WTC11 (cell line): ENCODE measurements around the gene TNRC6C. TPM values are rescaled to one million over a fixed set of nuclear protein-coding genes. Genes with fewer than 3 reads are reported as not detected.

Experiments
- ATAC-seq: fragments of 200-7000 bp; cut with Tn5 transposase; 2 replicates; pipeline ENCODE4 v1.10.0; 2021; ENCODE audit warnings: mild to moderate bottlenecking, moderate library complexity
- CTCF ChIA-PET: fragments of 300-600 bp; sonication (Branson Sonifier 250); formaldehyde crosslinking; loops from one replicate; lab custom pipeline; 2021; ENCODE audit warnings: antibody characterized with exemption; lab: Charles Lee
- POLR2A ChIA-PET: fragments of 350-600 bp; sonication (Branson Sonifier 250); formaldehyde crosslinking; loops from one replicate; lab custom pipeline; 2021; ENCODE audit warnings: antibody characterized with exemption; lab: Charles Lee
- DNase-seq: peaks from one replicate; pipeline ENCODE4 v3.0.0; 2021; ENCODE audit warnings: low spot score
- H3K27ac Mint-ChIP-seq: 2 replicates; pipeline ENCODE4 v1.8.0; 2021; ENCODE audit warnings: mixed read lengths
- H3K27me3 Mint-ChIP-seq: 2 replicates; pipeline ENCODE4 v1.8.0; 2021; ENCODE audit warnings: low read depth, mild to moderate bottlenecking, moderate library complexity, mixed read lengths
- H3K36me3 Mint-ChIP-seq: 2 replicates; pipeline ENCODE4 v1.8.0; 2021; ENCODE audit warnings: mixed read lengths
- H3K4me1 Mint-ChIP-seq: 2 replicates; pipeline ENCODE4 v1.8.0; 2022; ENCODE audit warnings: mixed read lengths
- H3K4me3 Mint-ChIP-seq: 2 replicates; pipeline ENCODE4 v1.8.0; 2021; ENCODE audit warnings: mild to moderate bottlenecking, moderate library complexity, mixed read lengths
- H3K9me3 Mint-ChIP-seq: 2 replicates; pipeline ENCODE4 v1.8.0; 2021; ENCODE audit warnings: mixed read lengths
- ATF2 ChIP-seq: sonication (generic); formaldehyde crosslinking; IDR thresholded peaks from 2 replicates; pipeline ENCODE4 v1.8.1; 2022; ENCODE audit warnings: low read depth, missing genetic modification reagents, borderline replicate concordance
- EMX1 ChIP-seq: fragments of 250-450 bp; sonication (Bioruptor Pico); IDR thresholded peaks from 2 replicates; pipeline ENCODE4 v1.8.0; 2021; ENCODE audit warnings: mild to moderate bottlenecking
- HMGXB4 ChIP-seq: sonication (generic); formaldehyde crosslinking; IDR thresholded peaks from 2 replicates; pipeline ENCODE4 v1.8.1; 2023; ENCODE audit warnings: mild to moderate bottlenecking, moderate library complexity, missing genetic modification reagents
- IRF2 ChIP-seq: sonication (generic); formaldehyde crosslinking; IDR thresholded peaks from 2 replicates; pipeline ENCODE4 v1.8.0; 2022; ENCODE audit warnings: low read depth, missing genetic modification reagents, borderline replicate concordance
- MXD4 ChIP-seq: fragments of 250-450 bp; sonication (Bioruptor Pico); IDR thresholded peaks from 2 replicates; pipeline ENCODE4 v1.8.0; 2021; ENCODE audit warnings: mild to moderate bottlenecking, moderate library complexity, borderline replicate concordance
- NFE2L1 ChIP-seq: sonication (generic); formaldehyde crosslinking; IDR thresholded peaks from 2 replicates; pipeline ENCODE4 v1.8.1; 2023; ENCODE audit warnings: missing genetic modification reagents
- NFYB ChIP-seq: sonication (generic); formaldehyde crosslinking; conservative IDR thresholded peaks from 2 replicates; pipeline ENCODE4 v1.8.0; 2022; ENCODE audit warnings: low read depth, missing genetic modification reagents
- RORB ChIP-seq: fragments of 250-450 bp; sonication (Bioruptor Pico); IDR thresholded peaks from 2 replicates; pipeline ENCODE4 v1.9.0; 2021; ENCODE audit warnings: mild to moderate bottlenecking
- SMAD4 ChIP-seq: sonication (generic); formaldehyde crosslinking; IDR thresholded peaks from 2 replicates; pipeline ENCODE4 v1.8.0; 2022; ENCODE audit warnings: mild to moderate bottlenecking, missing genetic modification reagents
- SOX15 ChIP-seq: fragments of 250-450 bp; sonication (Bioruptor Pico); IDR thresholded peaks from 2 replicates; pipeline ENCODE4 v1.9.0; 2021; ENCODE audit warnings: mild to moderate bottlenecking
- TEAD1 ChIP-seq: sonication (generic); formaldehyde crosslinking; IDR thresholded peaks from 2 replicates; pipeline ENCODE4 v1.8.0; 2022; ENCODE audit warnings: mild to moderate bottlenecking, missing genetic modification reagents
- ZNF138 ChIP-seq: sonication (generic); formaldehyde crosslinking; conservative IDR thresholded peaks from 2 replicates; pipeline ENCODE4 v1.8.1; 2022; ENCODE audit warnings: mild to moderate bottlenecking, moderate library complexity, missing genetic modification reagents
- ZNF232 ChIP-seq: sonication (generic); formaldehyde crosslinking; IDR thresholded peaks from 2 replicates; pipeline ENCODE4 v1.8.0; 2022; ENCODE audit warnings: mild to moderate bottlenecking, missing genetic modification reagents
- ZNF317 ChIP-seq: sonication (generic); formaldehyde crosslinking; IDR thresholded peaks from 2 replicates; pipeline ENCODE4 v1.8.1; 2023; ENCODE audit warnings: low read depth, mild to moderate bottlenecking, moderate library complexity, missing genetic modification reagents, borderline replicate concordance
- ZNF416 ChIP-seq: fragments of 250-450 bp; sonication (Bioruptor Pico); IDR thresholded peaks from 2 replicates; pipeline ENCODE4 v1.9.0; 2021; ENCODE audit warnings: mild to moderate bottlenecking, inconsistent platforms
- total RNA-seq: library from RNA; stranded (reverse); gene quantifications from 3 replicates; pipeline ENCODE4 v1.2.3, GENCODE V29; 2021
- TF ChIP-seq, protein P1 (sequence below): sonication (generic); formaldehyde crosslinking; conservative IDR thresholded peaks from 2 replicates; pipeline ENCODE4 v1.8.1; 2023; ENCODE audit warnings: mild to moderate bottlenecking, low read depth, missing genetic modification reagents, moderate library complexity
- TF ChIP-seq, protein P2 (sequence below): sonication (generic); formaldehyde crosslinking; IDR thresholded peaks from 2 replicates; pipeline ENCODE4 v1.8.0; 2022; ENCODE audit warnings: mild to moderate bottlenecking, missing genetic modification reagents
- TF ChIP-seq, protein P3 (sequence below): sonication (generic); formaldehyde crosslinking; IDR thresholded peaks from 2 replicates; pipeline ENCODE4 v1.8.1; 2023; ENCODE audit warnings: mild to moderate bottlenecking, missing genetic modification reagents, moderate library complexity
- TF ChIP-seq, protein P4 (sequence below): sonication (generic); formaldehyde crosslinking; conservative IDR thresholded peaks from 2 replicates; pipeline ENCODE4 v1.8.1; 2022; ENCODE audit warnings: mild to moderate bottlenecking, missing genetic modification reagents
- TF ChIP-seq, protein P5 (sequence below): sonication (generic); formaldehyde crosslinking; IDR thresholded peaks from 2 replicates; pipeline ENCODE4 v1.8.1; 2023; ENCODE audit warnings: mild to moderate bottlenecking, missing genetic modification reagents, borderline replicate concordance

The TNRC6C gene
- total RNA-seq, 1 experiment from 2014 or later: 52.3 TPM

DNA sequence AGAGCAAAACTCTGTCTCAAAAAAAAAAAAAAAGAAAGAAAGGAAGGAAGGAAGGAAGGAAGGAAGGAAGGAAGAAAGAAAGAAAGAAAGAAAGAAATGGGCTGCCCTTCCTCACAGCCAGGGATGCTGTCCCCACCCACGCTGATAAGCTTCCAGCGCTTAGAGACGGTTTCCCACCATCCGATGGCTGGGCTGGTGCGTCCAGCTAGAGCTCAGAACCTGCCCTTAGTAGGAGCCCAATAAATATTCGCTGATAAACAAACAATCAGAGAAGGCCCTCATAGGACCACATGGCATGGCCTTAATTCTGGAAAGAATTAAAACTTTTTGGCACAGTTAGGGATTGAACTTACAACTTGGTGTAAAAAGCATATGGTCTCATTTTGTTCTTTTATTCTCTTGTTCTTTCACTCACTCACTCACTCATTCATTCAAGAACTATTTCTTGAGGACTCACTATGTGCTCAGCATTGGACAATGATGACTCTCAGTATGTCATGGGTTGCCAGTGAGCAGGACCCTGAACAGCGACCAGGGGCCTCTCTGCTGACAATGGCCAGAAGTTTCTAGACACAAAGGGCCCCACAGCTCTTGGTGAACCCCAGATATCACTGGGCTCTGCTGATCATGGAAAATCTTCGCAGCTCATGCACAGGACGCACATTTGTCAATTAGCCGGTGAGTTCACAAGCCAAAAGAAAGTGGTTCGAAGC is 32.5 kb upstream of the TNRC6C start (continued):
- no peak for TF ChIP-seq EMX1
- no peak for TF ChIP-seq TEAD1 (CRISPR knock-in tag)
- TF ChIP-seq, protein P1, sequence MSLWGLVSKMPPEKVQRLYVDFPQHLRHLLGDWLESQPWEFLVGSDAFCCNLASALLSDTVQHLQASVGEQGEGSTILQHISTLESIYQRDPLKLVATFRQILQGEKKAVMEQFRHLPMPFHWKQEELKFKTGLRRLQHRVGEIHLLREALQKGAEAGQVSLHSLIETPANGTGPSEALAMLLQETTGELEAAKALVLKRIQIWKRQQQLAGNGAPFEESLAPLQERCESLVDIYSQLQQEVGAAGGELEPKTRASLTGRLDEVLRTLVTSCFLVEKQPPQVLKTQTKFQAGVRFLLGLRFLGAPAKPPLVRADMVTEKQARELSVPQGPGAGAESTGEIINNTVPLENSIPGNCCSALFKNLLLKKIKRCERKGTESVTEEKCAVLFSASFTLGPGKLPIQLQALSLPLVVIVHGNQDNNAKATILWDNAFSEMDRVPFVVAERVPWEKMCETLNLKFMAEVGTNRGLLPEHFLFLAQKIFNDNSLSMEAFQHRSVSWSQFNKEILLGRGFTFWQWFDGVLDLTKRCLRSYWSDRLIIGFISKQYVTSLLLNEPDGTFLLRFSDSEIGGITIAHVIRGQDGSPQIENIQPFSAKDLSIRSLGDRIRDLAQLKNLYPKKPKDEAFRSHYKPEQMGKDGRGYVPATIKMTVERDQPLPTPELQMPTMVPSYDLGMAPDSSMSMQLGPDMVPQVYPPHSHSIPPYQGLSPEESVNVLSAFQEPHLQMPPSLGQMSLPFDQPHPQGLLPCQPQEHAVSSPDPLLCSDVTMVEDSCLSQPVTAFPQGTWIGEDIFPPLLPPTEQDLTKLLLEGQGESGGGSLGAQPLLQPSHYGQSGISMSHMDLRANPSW (CRISPR knock-in tag): no peak
- TF ChIP-seq NFYB (CRISPR knock-in tag): no peak
- TF ChIP-seq, protein P2, sequence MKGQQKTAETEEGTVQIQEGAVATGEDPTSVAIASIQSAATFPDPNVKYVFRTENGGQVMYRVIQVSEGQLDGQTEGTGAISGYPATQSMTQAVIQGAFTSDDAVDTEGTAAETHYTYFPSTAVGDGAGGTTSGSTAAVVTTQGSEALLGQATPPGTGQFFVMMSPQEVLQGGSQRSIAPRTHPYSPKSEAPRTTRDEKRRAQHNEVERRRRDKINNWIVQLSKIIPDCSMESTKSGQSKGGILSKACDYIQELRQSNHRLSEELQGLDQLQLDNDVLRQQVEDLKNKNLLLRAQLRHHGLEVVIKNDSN (CRISPR knock-in tag): no peak
- TF ChIP-seq, protein P3, sequence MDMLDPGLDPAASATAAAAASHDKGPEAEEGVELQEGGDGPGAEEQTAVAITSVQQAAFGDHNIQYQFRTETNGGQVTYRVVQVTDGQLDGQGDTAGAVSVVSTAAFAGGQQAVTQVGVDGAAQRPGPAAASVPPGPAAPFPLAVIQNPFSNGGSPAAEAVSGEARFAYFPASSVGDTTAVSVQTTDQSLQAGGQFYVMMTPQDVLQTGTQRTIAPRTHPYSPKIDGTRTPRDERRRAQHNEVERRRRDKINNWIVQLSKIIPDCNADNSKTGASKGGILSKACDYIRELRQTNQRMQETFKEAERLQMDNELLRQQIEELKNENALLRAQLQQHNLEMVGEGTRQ (CRISPR knock-in tag): no peak

GRCh38 chr17:77926981-77927380 is 31.5 kb upstream of the TNRC6C start:
- Mint-ChIP-seq H3K27ac (no peak overlapping the region), H3K27me3 (peaks cover 13% of the 10 kb centered on the region), H3K4me1 (peaks cover 79% of the 10 kb centered on the region), H3K4me3 (no peak overlapping the region), H3K9me3 (no peaks in the 10 kb centered on the region), H3K36me3 (peaks cover 3% of the 10 kb centered on the region; the same call in 1 of the 2 replicates)
- TF ChIP-seq ATF2 (no peak), MXD4 (CRISPR knock-in tag) (no peak), ZNF317 (CRISPR knock-in tag) (no peak), SMAD4 (no peak)
- CTCF ChIA-PET: interaction anchor here (2.4 kb wide), 1 partner anchor 34 kb away, joined by 11 read pairs; no protein-coding TSS in a partner anchor
- ATAC-seq (no peak), DNase-seq (no peak)
- POLR2A ChIA-PET: interaction anchor here (3.2 kb wide), 1 partner anchor 31 kb away, joined by 14 read pairs; the partner anchor contains the start of gene TNRC6C

DNA sequence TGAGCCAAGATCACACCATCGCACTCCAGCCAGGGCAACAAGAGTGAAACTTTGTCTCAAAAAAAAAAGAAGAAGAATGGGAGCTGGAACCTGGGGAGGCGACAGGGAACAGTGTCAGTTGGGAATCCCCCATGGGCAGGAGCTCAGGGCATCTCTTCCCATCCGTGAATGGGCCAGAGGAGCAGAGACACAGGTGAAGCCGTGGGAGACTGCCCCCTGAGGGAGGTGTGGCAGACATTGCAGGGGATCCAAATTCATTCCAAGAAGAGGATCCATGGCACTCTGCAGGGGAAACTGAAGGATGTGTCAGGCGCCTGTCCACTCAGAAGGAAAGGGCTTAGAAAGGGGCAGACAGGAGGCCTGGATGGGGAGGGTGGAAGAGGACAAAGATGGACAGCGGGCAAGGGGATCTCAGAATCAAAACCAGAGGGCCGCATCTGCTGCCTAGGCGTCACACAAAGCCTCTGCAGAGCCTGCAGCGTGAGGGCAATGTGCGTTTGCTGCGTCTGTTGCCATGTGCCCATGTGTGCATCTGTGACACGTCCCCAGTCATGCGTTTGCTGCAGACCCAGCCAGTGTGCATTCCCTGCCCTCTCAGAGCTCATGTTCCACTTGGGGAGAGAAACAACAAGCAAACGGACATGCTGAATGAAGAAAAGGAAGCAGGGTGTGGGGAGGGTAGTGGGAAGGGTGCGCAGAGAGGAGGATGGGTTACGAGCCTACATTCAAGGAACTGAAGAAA is 30.6 kb upstream of the TNRC6C start:
- DNase-seq (no peak), ATAC-seq (no peak)
- no peaks in the 10 kb centered on the region for H3K9me3 Mint-ChIP-seq
- H3K27me3 Mint-ChIP-seq: peaks cover 13% of the 10 kb centered on the region
- CTCF ChIA-PET: interaction anchor here (2.4 kb wide), 1 partner anchor 35 kb away, joined by 11 read pairs; no protein-coding TSS in a partner anchor
- no peaks in the 10 kb centered on the region for H3K36me3 Mint-ChIP-seq
- H3K4me3 Mint-ChIP-seq: no peak overlapping the region
- POLR2A ChIA-PET: no interaction called here
- H3K27ac Mint-ChIP-seq: no peak overlapping the region
- peaks cover 72% of the 10 kb centered on the region for H3K4me1 Mint-ChIP-seq
- no peak for TF ChIP-seq RORB (CRISPR knock-in tag)
- TF ChIP-seq NFE2L1 (CRISPR knock-in tag): no peak
- no peak for TF ChIP-seq SOX15 (CRISPR knock-in tag)
- TF ChIP-seq ZNF416: no peak
- TF ChIP-seq, protein P4, sequence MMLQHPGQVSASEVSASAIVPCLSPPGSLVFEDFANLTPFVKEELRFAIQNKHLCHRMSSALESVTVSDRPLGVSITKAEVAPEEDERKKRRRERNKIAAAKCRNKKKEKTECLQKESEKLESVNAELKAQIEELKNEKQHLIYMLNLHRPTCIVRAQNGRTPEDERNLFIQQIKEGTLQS (CRISPR knock-in tag): no peak
- TF ChIP-seq ZNF232 (CRISPR knock-in tag): no peak
- no peak for TF ChIP-seq HMGXB4 (CRISPR knock-in tag)
- TF ChIP-seq, protein P5, sequence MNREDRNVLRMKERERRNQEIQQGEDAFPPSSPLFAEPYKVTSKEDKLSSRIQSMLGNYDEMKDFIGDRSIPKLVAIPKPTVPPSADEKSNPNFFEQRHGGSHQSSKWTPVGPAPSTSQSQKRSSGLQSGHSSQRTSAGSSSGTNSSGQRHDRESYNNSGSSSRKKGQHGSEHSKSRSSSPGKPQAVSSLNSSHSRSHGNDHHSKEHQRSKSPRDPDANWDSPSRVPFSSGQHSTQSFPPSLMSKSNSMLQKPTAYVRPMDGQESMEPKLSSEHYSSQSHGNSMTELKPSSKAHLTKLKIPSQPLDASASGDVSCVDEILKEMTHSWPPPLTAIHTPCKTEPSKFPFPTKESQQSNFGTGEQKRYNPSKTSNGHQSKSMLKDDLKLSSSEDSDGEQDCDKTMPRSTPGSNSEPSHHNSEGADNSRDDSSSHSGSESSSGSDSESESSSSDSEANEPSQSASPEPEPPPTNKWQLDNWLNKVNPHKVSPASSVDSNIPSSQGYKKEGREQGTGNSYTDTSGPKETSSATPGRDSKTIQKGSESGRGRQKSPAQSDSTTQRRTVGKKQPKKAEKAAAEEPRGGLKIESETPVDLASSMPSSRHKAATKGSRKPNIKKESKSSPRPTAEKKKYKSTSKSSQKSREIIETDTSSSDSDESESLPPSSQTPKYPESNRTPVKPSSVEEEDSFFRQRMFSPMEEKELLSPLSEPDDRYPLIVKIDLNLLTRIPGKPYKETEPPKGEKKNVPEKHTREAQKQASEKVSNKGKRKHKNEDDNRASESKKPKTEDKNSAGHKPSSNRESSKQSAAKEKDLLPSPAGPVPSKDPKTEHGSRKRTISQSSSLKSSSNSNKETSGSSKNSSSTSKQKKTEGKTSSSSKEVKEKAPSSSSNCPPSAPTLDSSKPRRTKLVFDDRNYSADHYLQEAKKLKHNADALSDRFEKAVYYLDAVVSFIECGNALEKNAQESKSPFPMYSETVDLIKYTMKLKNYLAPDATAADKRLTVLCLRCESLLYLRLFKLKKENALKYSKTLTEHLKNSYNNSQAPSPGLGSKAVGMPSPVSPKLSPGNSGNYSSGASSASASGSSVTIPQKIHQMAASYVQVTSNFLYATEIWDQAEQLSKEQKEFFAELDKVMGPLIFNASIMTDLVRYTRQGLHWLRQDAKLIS (CRISPR knock-in tag): no peak
- TF ChIP-seq IRF2 (CRISPR knock-in tag): no peak
- no peak for TF ChIP-seq ZNF138 (CRISPR knock-in tag)
